H1 (cell line): Measurements from ENCODE around the gene LAX1. TPM values are rescaled to one million over a fixed set of nuclear protein-coding genes. Genes with fewer than 3 reads are reported as not detected.

Source experiments
- CTCF ChIA-PET: fragments of 300-600 bp; sonication (Branson Sonifier 250); formaldehyde crosslinking; loops from one replicate; lab custom pipeline; 2021; ENCODE audit not compliant: partially characterized antibody; lab: Charles Lee
- POLR2A ChIA-PET: fragments of 300-600 bp; sonication (Branson Sonifier 250); formaldehyde crosslinking; loops from one replicate; lab custom pipeline; 2021; ENCODE audit warnings: inconsistent platforms; ENCODE audit not compliant: partially characterized antibody; lab: Charles Lee
- DNase-seq, 2 experiments: peaks; one replicate each; pipeline versions ENCODE4 v3.0.0 to v3.0.0-alpha.2; 2010 to 2022; ENCODE audit warnings: low spot score in 2 of 2, low read depth in 1 of 2, mixed read lengths in 1 of 2
- FAIRE-seq: peaks from 2 replicates; lab custom pipeline; 2011; peaks lifted over from hg19 to GRCh38; lab: Jason Lieb, UNC
- H2AFZ ChIP-seq: 2 replicates; pipeline ENCODE4 v1.8.1; 2012; ENCODE audit warnings: low read length, inconsistent platforms
- H2AK5ac ChIP-seq: 2 replicates; pipeline ENCODE4 v1.6.1; 2013; ENCODE audit warnings: low read depth, low read length
- H2BK120ac ChIP-seq: replicated peaks from 2 replicates; pipeline ENCODE3; 2013; ENCODE audit warnings: low read depth, low read length, inconsistent platforms
- H2BK12ac ChIP-seq: 2 replicates; pipeline ENCODE4 v1.6.1; 2013; ENCODE audit warnings: low read depth, low read length
- H2BK15ac ChIP-seq: 2 replicates; pipeline ENCODE4 v1.6.1; 2013; ENCODE audit warnings: low read length
- H2BK20ac ChIP-seq: 2 replicates; pipeline ENCODE4 v1.6.1; 2013; ENCODE audit warnings: low read length
- H2BK5ac ChIP-seq: 2 replicates; pipeline ENCODE4 v1.6.1; 2013; ENCODE audit warnings: low read depth, low read length
- H3K14ac ChIP-seq: 2 replicates; pipeline ENCODE4 v1.6.1; 2013; ENCODE audit warnings: inconsistent platforms; ENCODE audit not compliant: insufficient read length
- H3K18ac ChIP-seq: 2 replicates; pipeline ENCODE4 v1.6.1; 2013; ENCODE audit warnings: low read length; ENCODE audit errors: extremely low read depth
- H3K23ac ChIP-seq: 2 replicates; pipeline ENCODE4 v1.6.1; 2013; ENCODE audit warnings: inconsistent platforms; ENCODE audit not compliant: insufficient read length
- H3K23me2 ChIP-seq: 2 replicates; pipeline ENCODE4 v1.6.1; 2013; ENCODE audit warnings: low read depth, low read length
- H3K27ac ChIP-seq: 2 replicates; pipeline ENCODE4 v1.6.1; 2011; ENCODE audit warnings: low read depth, low read length, inconsistent platforms
- H3K27me3 ChIP-seq, 4 experiments: replicated peaks in 1 of 4; 1 replicate in 1 of 4; 2 replicates in 3 of 4; pipeline versions ENCODE4 v1.6.1 to v1.8.1; 2011 to 2013; ENCODE audit warnings: low read length in 3 of 4, mild to moderate bottlenecking in 3 of 4, inconsistent platforms in 2 of 4, mixed read lengths in 2 of 4, moderate library complexity in 1 of 4; ENCODE audit not compliant: control insufficient read depth in 3 of 4, insufficient read depth in 3 of 4; ENCODE audit errors: extremely low read depth in 1 of 4
- H3K36me3 ChIP-seq, 4 experiments: 2 replicates each; pipeline versions ENCODE4 v1.6.1 to v1.8.1; 2011 to 2013; ENCODE audit warnings: mild to moderate bottlenecking in 4 of 4, low read length in 3 of 4, moderate library complexity in 2 of 4, control low read depth in 1 of 4, inconsistent platforms in 1 of 4; ENCODE audit not compliant: insufficient read depth in 4 of 4, control insufficient read depth in 2 of 4
- H3K4ac ChIP-seq: replicated peaks from 2 replicates; pipeline ENCODE3; 2013; ENCODE audit warnings: low read length, low read depth, mixed read lengths, inconsistent platforms; ENCODE audit not compliant: insufficient read length
- H3K4me1 ChIP-seq, 4 experiments: replicated peaks in 1 of 4; 1 replicate in 1 of 4; 2 replicates in 3 of 4; pipeline versions ENCODE4 v1.6.1 to v1.8.1; 2011 to 2013; ENCODE audit warnings: low read length in 3 of 4, inconsistent platforms in 2 of 4, mixed read lengths in 1 of 4; ENCODE audit not compliant: insufficient read depth in 4 of 4, control insufficient read depth in 3 of 4
- H3K4me2 ChIP-seq, 2 experiments: 2 replicates each; pipeline versions ENCODE4 v1.6.1 to v1.8.1; 2011 to 2013; ENCODE audit warnings: low read depth in 2 of 2, low read length in 2 of 2, control low read depth in 1 of 2, inconsistent platforms in 1 of 2, mild to moderate bottlenecking in 1 of 2; ENCODE audit not compliant: insufficient read depth in 1 of 2
- H3K4me3 ChIP-seq, 4 experiments: fragments of 200-600, 300-600 bp in 1 of 4; sonication (generic), shearing (Covaris generic), sonication (Bioruptor Twin) in 1 of 4; 2 replicates each; pipeline versions ENCODE4 v1.5.1 to v1.8.1; 2011 to 2016; ENCODE audit warnings: low read length in 4 of 4, low read depth in 3 of 4, control low read depth in 2 of 4, inconsistent platforms in 2 of 4, mild to moderate bottlenecking in 2 of 4, mixed read lengths in 1 of 4, moderate library complexity in 1 of 4; ENCODE audit not compliant: insufficient read depth in 2 of 4; ENCODE audit errors: extremely low read depth in 1 of 4
- H3K56ac ChIP-seq: replicated peaks from 2 replicates; pipeline ENCODE3; 2013; ENCODE audit warnings: low read depth, mild to moderate bottlenecking, mixed read lengths, low read length, inconsistent platforms; ENCODE audit not compliant: insufficient read length
- H3K79me1 ChIP-seq: 2 replicates; pipeline ENCODE4 v1.6.1; 2013; ENCODE audit warnings: low read depth, low read length, control low read depth
- H3K79me2 ChIP-seq, 2 experiments: 2 replicates each; pipeline versions ENCODE4 v1.6.1 to v1.8.1; 2012 to 2013; ENCODE audit warnings: low read length in 2 of 2, mild to moderate bottlenecking in 2 of 2, inconsistent platforms in 1 of 2; ENCODE audit not compliant: insufficient read depth in 2 of 2, control insufficient read depth in 1 of 2
- H3K9ac ChIP-seq, 4 experiments: replicated peaks in 1 of 4; 1 replicate in 1 of 4; 2 replicates in 3 of 4; pipeline versions ENCODE4 v1.6.1 to v1.8.1; 2011 to 2013; ENCODE audit warnings: low read depth in 3 of 4, low read length in 3 of 4, control low read depth in 2 of 4, mild to moderate bottlenecking in 2 of 4, moderate library complexity in 2 of 4, inconsistent platforms in 1 of 4; ENCODE audit errors: extremely low read depth in 1 of 4
- H3K9me3 ChIP-seq, 2 experiments: 2 replicates each; pipeline versions ENCODE4 v1.6.1 to v1.8.1; 2012 to 2013; ENCODE audit warnings: mild to moderate bottlenecking in 2 of 2, moderate library complexity in 2 of 2, control low read depth in 1 of 2, inconsistent platforms in 1 of 2, low read depth in 1 of 2, low read length in 1 of 2, mixed read lengths in 1 of 2; ENCODE audit not compliant: insufficient read depth in 2 of 2
- H4K20me1 ChIP-seq, 2 experiments: replicated peaks in 1 of 2; 2 replicates each; pipeline versions ENCODE3 to v1.8.1; 2011 to 2013; ENCODE audit warnings: inconsistent platforms in 2 of 2, low read length in 2 of 2, mild to moderate bottlenecking in 1 of 2; ENCODE audit not compliant: insufficient read depth in 2 of 2, control insufficient read depth in 1 of 2
- H4K5ac ChIP-seq: 2 replicates; pipeline ENCODE4 v1.6.1; 2013; ENCODE audit warnings: low read length, low read depth, mixed read lengths, inconsistent platforms; ENCODE audit not compliant: insufficient read length
- H4K8ac ChIP-seq: 2 replicates; pipeline ENCODE4 v1.8.0; 2013; ENCODE audit warnings: mild to moderate bottlenecking, moderate library complexity, low read length, inconsistent platforms; ENCODE audit not compliant: insufficient read depth; ENCODE audit errors: extremely low read depth
- H4K91ac ChIP-seq: replicated peaks from 2 replicates; pipeline ENCODE3; 2013; ENCODE audit warnings: low read length, mixed read lengths, inconsistent platforms; ENCODE audit not compliant: insufficient read length
- BRCA1 ChIP-seq: IDR thresholded peaks from 2 replicates; pipeline ENCODE4 v1.6.1; 2012; ENCODE audit warnings: low read depth, low read length, improper control_type of control experiment
- CBX5 ChIP-seq: fragments of 300-800, 300-1000 bp; sonication (generic); IDR thresholded peaks from 2 replicates; pipeline ENCODE4 v1.7.1; 2016; ENCODE audit warnings: antibody characterized with exemption, low read length, low read depth
- CHD1 ChIP-seq: IDR thresholded peaks from 2 replicates; pipeline ENCODE4 v1.6.1; 2012; ENCODE audit warnings: low read depth, low read length, improper control_type of control experiment
- FOSL1 ChIP-seq: IDR thresholded peaks from 2 replicates; pipeline ENCODE4 v1.6.1; 2011; ENCODE audit warnings: mild to moderate bottlenecking, low read depth, low read length, moderate library complexity; ENCODE audit not compliant: insufficient read depth
- RBBP5 ChIP-seq: IDR thresholded peaks from 2 replicates; pipeline ENCODE4 v1.7.1; 2012; ENCODE audit warnings: low read depth, mild to moderate bottlenecking, inconsistent platforms, low read length, moderate library complexity, borderline replicate concordance
- SP1 ChIP-seq: IDR thresholded peaks from 2 replicates; pipeline ENCODE4 v1.6.1; 2011; ENCODE audit warnings: low read depth, low read length
- YY1 ChIP-seq: IDR thresholded peaks from 2 replicates; pipeline ENCODE4 v1.6.1; 2011; ENCODE audit warnings: low read depth, mild to moderate bottlenecking, low read length
- WGBS, 2 experiments: shearing (Covaris generic) in 1 of 2; methylation state at CpG; one replicate each; pipeline versions ENCODE4 v1.1.6 to v1.1.7; 2013 to 2015; ENCODE audit warnings: low lambda C conversion rate in 2 of 2, mixed read lengths in 2 of 2, inconsistent platforms in 1 of 2, low coverage in 1 of 2, missing lambda C conversion rate in 1 of 2; ENCODE audit not compliant: insufficient replicate concordance in 2 of 2, insufficient coverage in 1 of 2, insufficient read length in 1 of 2; ENCODE audit errors: extremely low coverage in 1 of 2, missing lambda C conversion rate in 1 of 2; 5-methylcytosine and 5-hydroxymethylcytosine counted together
- polyA plus RNA-seq, 7 experiments: library from polyadenylated mRNA; depleted of rRNA in 3 of 7; stranded (reverse) in 5 of 7; unstranded in 2 of 7; fragments of >200 nt in 5 of 7; fragments of 200-250 nt in 2 of 7; gene quantifications; 1 replicate in 5 of 7; 2 replicates in 1 of 7; 4 replicates in 1 of 7; pipeline versions ENCODE4 v1.2.1 to v1.2.3, GENCODE V29; 2011 to 2013; ENCODE audit warnings: missing spikeins in 2 of 7, mixed read lengths in 2 of 7
- total RNA-seq: library from RNA; stranded (reverse); fragmentation: NEBNext Ultra II Directional; extraction: Animal tissue kit (Norgen Biotek cat#: 25700); gene quantifications from 2 replicates; pipeline ENCODE4 v1.2.1, GENCODE V29; 2021

The LAX1 gene
- total and polyA plus RNA-seq, 2 of the 8 experiments (the other 6 are each of a cell fraction or from before 2014, with no cell fraction given): 0.11 TPM; not detected in 1

GRCh38 chr1:203794764-203795440 is 29.9 kb downstream of the LAX1 start:
- Histone ChIP-seq H3K27me3 (no peaks in the 10 kb centered on the region), H3K9me3 (peaks cover 4 to 10% of the 10 kb centered on the region in 2 experiments; a peak in 2 of 4 replicates), H3K4me1 (peaks cover under 1 to 9% (median 2%) of the 10 kb centered on the region in 4 experiments; a peak in 4 of 7 replicates), H2BK120ac (no peak overlapping the region), H3K4me3 (peak overlapping the region in 3 of 4 experiments; percentile 86 to 92 (median 86); a peak in 3 of 8 replicates), H2BK20ac (no peak overlapping the region), H3K56ac (no peak overlapping the region), H2BK5ac (no peak overlapping the region), H3K18ac (no peak overlapping the region), H3K79me1 (peaks cover 6% of the 10 kb centered on the region), H3K4me2 (peak overlapping the region; percentile 15 to 52; a peak in 3 of 4 replicates), H3K14ac (no peak overlapping the region), H4K5ac (no peak overlapping the region), H3K36me3 (peaks cover 0 to 26% (median 13%) of the 10 kb centered on the region in 4 experiments; a peak in 4 of 8 replicates), H4K20me1 (peaks cover 0 to 6% of the 10 kb centered on the region in 2 experiments), H2BK12ac (no peak overlapping the region), H2BK15ac (no peak overlapping the region), H3K23ac (no peak overlapping the region), H3K9ac (no peak overlapping the region), H3K79me2 (peaks cover 30 to 37% of the 10 kb centered on the region in 2 experiments), H3K27ac (peak overlapping the region; percentile 91; the same call in 1 of the 2 replicates), H3K4ac (no peak overlapping the region), H2AK5ac (no peak overlapping the region), H2AFZ (no peak overlapping the region), H4K91ac (no peak overlapping the region), H4K8ac (no peak overlapping the region; the same call in 1 of the 2 replicates), H3K23me2 (no peaks in the 10 kb centered on the region)
- ChIA-PET POLR2A (interaction anchor here (0.6 to 1.5 kb wide), 10 partner anchors 8 to 671 kb away, joined by 3 to 8 read pairs (median 3); no protein-coding TSS in a partner anchor), CTCF (no interaction called here)
- WGBS, 2 experiments: 71% methylated on average over 19 of the region's 19 CpGs; no CpG with 5 or more reads in 1 of the 2 experiments
- TF ChIP-seq YY1 (no peak), RBBP5 (peak; percentile 19; the same call in 1 of the 2 replicates), FOSL1 (no peak), CBX5 (no peak), BRCA1 (no peak), SP1 (no peak), CHD1 (no peak)
- DNase-seq (no peak), FAIRE-seq (no peak)
